K562 (cell line): ENCODE results near the gene IFNGR2. TPM values are rescaled to one million over a fixed set of nuclear protein-coding genes. Genes with fewer than 3 reads are reported as not detected.
"Not testable (repeated sequence)": the region's sequence is repeated elsewhere in the genome, so short reads cannot be mapped to it uniquely, and the experiment has no call there.

ENCODE experiments used
- ATAC-seq: fragments of 200-7000 bp; cut with Tn5 transposase; 3 replicates; pipeline ENCODE4 v1.9.1; 2020; ENCODE audit warnings: moderate library complexity
- BruUV-seq: library from RNA; stranded (reverse); fragments of 400-500 nt; replicated peaks from 2 replicates; lab custom pipeline; 2021; lab: Mats Ljungman, UMichigan
- CTCF ChIA-PET: fragments of 300-600 bp; formaldehyde crosslinking; extraction: SDS; loops from one replicate; lab custom pipeline; 2021; ENCODE audit warnings: low intra/inter-chr PET ratio; lab: Yijun Ruan, JAX
- POLR2A ChIA-PET: fragments of 300-600, 350-650 bp; sonication (Branson Sonifier 250); formaldehyde crosslinking; extraction: SDS; loops from one replicate; lab custom pipeline; 2021; ENCODE audit warnings: antibody characterized with exemption, inconsistent platforms; lab: Yijun Ruan, JAX
- DNase-seq, 4 experiments: peaks; one replicate each; pipeline versions ENCODE4 v3.0.0 to v3.0.0-alpha.2; 2011 to 2018; ENCODE audit warnings: low spot score in 3 of 4, mixed read lengths in 3 of 4; ENCODE audit errors: extremely low read depth in 1 of 4
- FAIRE-seq: peaks from 2 replicates; lab custom pipeline; 2011; peaks lifted over from hg19 to GRCh38; lab: Jason Lieb, UNC
- H2AFZ ChIP-seq: 2 replicates; pipeline ENCODE4 v1.6.0; 2011; ENCODE audit warnings: low read depth, low read length, control low read depth, inconsistent platforms
- H3K27ac ChIP-seq: fragments of 200-600 bp; 3 replicates; pipeline ENCODE4 v1.8.0; 2011; ENCODE audit warnings: low read depth, mild to moderate bottlenecking, control low read depth, inconsistent platforms, low read length, moderate library complexity, mixed read lengths; ENCODE audit errors: extremely low read depth
- H3K27me3 ChIP-seq, 2 experiments: fragments of 300-600 bp in 1 of 2; 2 replicates in 1 of 2; 3 replicates in 1 of 2; pipeline versions ENCODE4 v1.6.0 to v1.8.0; 2011; ENCODE audit warnings: inconsistent platforms in 2 of 2, low read length in 2 of 2, mild to moderate bottlenecking in 1 of 2, mixed read lengths in 1 of 2, moderate library complexity in 1 of 2; ENCODE audit not compliant: control insufficient read depth in 2 of 2, insufficient read depth in 2 of 2
- H3K36me3 ChIP-seq: fragments of 300-600 bp; 3 replicates; pipeline ENCODE4 v1.8.0; 2011; ENCODE audit warnings: mild to moderate bottlenecking, low read length, inconsistent platforms; ENCODE audit not compliant: control insufficient read depth, insufficient read depth
- H3K4me1 ChIP-seq, 2 experiments: fragments of 200-600 bp in 1 of 2; replicated peaks in 1 of 2; 2 replicates in 1 of 2; 3 replicates in 1 of 2; pipeline versions ENCODE4 v1.5.1 to v1.8.0; 2011; ENCODE audit warnings: inconsistent platforms in 2 of 2, low read length in 2 of 2, mild to moderate bottlenecking in 1 of 2, mixed read lengths in 1 of 2, moderate library complexity in 1 of 2; ENCODE audit not compliant: control insufficient read depth in 2 of 2, insufficient read depth in 2 of 2
- H3K4me2 ChIP-seq: 2 replicates; pipeline ENCODE4 v1.6.1; 2011; ENCODE audit warnings: low read length, control low read depth, inconsistent platforms, mixed read lengths; ENCODE audit not compliant: insufficient read depth
- H3K4me3 ChIP-seq: fragments of 200-600 bp; sonication (generic), shearing (Covaris generic); 2 replicates; pipeline ENCODE4 v1.5.1; 2016; ENCODE audit warnings: control low read depth, inconsistent platforms
- H3K79me2 ChIP-seq: fragments of 200-600 bp; 3 replicates; pipeline ENCODE4 v1.8.0; 2011; ENCODE audit warnings: low read length, inconsistent platforms; ENCODE audit not compliant: control insufficient read depth, insufficient read depth
- H3K9ac ChIP-seq, 2 experiments: 2 replicates each; pipeline versions ENCODE4 v1.6.0 to v1.6.1; 2011; ENCODE audit warnings: low read depth in 2 of 2, low read length in 2 of 2, control low read depth in 1 of 2, inconsistent platforms in 1 of 2, mild to moderate bottlenecking in 1 of 2, mixed read lengths in 1 of 2; ENCODE audit not compliant: insufficient read depth in 1 of 2
- H3K9me1 ChIP-seq: one replicate; pipeline ENCODE4 v1.6.0; 2011; ENCODE audit warnings: inconsistent platforms, mild to moderate bottlenecking, low read length, moderate library complexity; ENCODE audit not compliant: control insufficient read depth, insufficient read depth
- H3K9me3 ChIP-seq: replicated peaks from 2 replicates; pipeline ENCODE4 v1.5.1; 2011; ENCODE audit warnings: low read depth, low read length, inconsistent platforms; ENCODE audit not compliant: control insufficient read depth, insufficient read depth
- H4K20me1 ChIP-seq: replicated peaks from 2 replicates; pipeline ENCODE4 v1.6.1; 2011; ENCODE audit warnings: low read length, inconsistent platforms, mixed read lengths; ENCODE audit not compliant: control insufficient read depth, insufficient read depth
- CCAR2 ChIP-seq: fragments of 200-400 bp; formaldehyde crosslinking; IDR thresholded peaks from 2 replicates; pipeline ENCODE4 v1.6.1; 2017; ENCODE audit warnings: mild to moderate bottlenecking, low read depth, low read length
- MAZ ChIP-seq, 2 experiments: fragments of 450-650 bp in 1 of 2; sonication (generic) in 1 of 2; formaldehyde crosslinking; IDR thresholded peaks in 1 of 2; conservative IDR thresholded peaks in 1 of 2; 2 replicates each; pipeline versions ENCODE4 v1.4.0 to v1.5.0; 2020; ENCODE audit warnings: mild to moderate bottlenecking in 1 of 2, missing genetic modification reagents in 1 of 2
- PHTF2 ChIP-seq: fragments of 250-450 bp; sonication (Bioruptor Pico); IDR thresholded peaks from 2 replicates; pipeline ENCODE4 v1.5.0; 2021; ENCODE audit warnings: mild to moderate bottlenecking
- RAD21 ChIP-seq, 2 experiments: fragments of 250-450 bp in 1 of 2; fragments of 450-650 bp in 1 of 2; sonication (Bioruptor Pico) in 1 of 2; formaldehyde crosslinking in 1 of 2; IDR thresholded peaks in 1 of 2; conservative IDR thresholded peaks in 1 of 2; 2 replicates each; pipeline versions ENCODE4 v1.4.0 to v1.8.0; 2020 to 2022; ENCODE audit warnings: mild to moderate bottlenecking in 2 of 2, moderate library complexity in 1 of 2
- RHOXF2B ChIP-seq: fragments of 250-450 bp; sonication (Bioruptor Pico); conservative IDR thresholded peaks from 2 replicates; pipeline ENCODE4 v1.5.1; 2021
- TFE3 ChIP-seq: fragments of 450-650 bp; formaldehyde crosslinking; IDR thresholded peaks from 2 replicates; pipeline ENCODE4 v1.4.0; 2020; ENCODE audit warnings: mild to moderate bottlenecking, mixed read lengths
- ZBTB40 ChIP-seq, 2 experiments: fragments of 450-650 bp in 1 of 2; sonication (generic) in 1 of 2; formaldehyde crosslinking in 1 of 2; IDR thresholded peaks; 2 replicates each; pipeline versions ENCODE4 v1.7.1 to v1.9.0; 2016 to 2022; ENCODE audit warnings: inconsistent platforms in 1 of 2, mild to moderate bottlenecking in 1 of 2, missing genetic modification reagents in 1 of 2
- WGBS: fragments of 100-300 bp; shearing (Covaris generic); methylation state at CpG from one replicate; pipeline ENCODE4 v1.1.6; 2016; ENCODE audit warnings: low coverage, mixed read lengths; ENCODE audit not compliant: insufficient coverage; ENCODE audit errors: missing lambda C conversion rate; 5-methylcytosine and 5-hydroxymethylcytosine counted together
- in situ Hi-C: fragments of 300-500 bp; cut with MboI; formaldehyde crosslinking; loops from 4 replicates; pipeline ENCODE4 v1.15.0; 2018; ENCODE audit warnings: inconsistent platforms, mixed read lengths
- intact Hi-C: fragments of 100-400 bp; cut with micrococcal nuclease; formaldehyde crosslinking; loops from 2 replicates; pipeline ENCODE4 v1.14.2; 2022
- polyA plus RNA-seq, 8 experiments: library from polyadenylated mRNA; depleted of rRNA in 4 of 8; stranded (reverse) in 5 of 8; unstranded in 3 of 8; fragments of >200 nt; fragmentation: Nextera tagmentation in 2 of 8; fragmentation: Illumina TruSeq in 1 of 8; extraction: Ambion mirVana in 2 of 8; extraction: Trizol in 1 of 8; gene quantifications; 2 replicates each; pipeline versions ENCODE4 v1.2.1 to v1.2.3, GENCODE V29; 2011 to 2014; ENCODE audit warnings: inconsistent platforms in 1 of 8, missing spikeins in 1 of 8
- total RNA-seq, 7 experiments: library from RNA; depleted of rRNA in 6 of 7; stranded (reverse); fragments of >200 nt in 6 of 7; fragmentation: Illumina TruSeq in 2 of 7; extraction: Trizol in 2 of 7; gene quantifications; 2 replicates each; pipeline versions ENCODE4 v1.2.1 to v1.2.3, GENCODE V29; 2011 to 2021; ENCODE audit warnings: low replicate concordance in 1 of 7
- TF ChIP-seq, protein P1 (sequence below), 2 experiments: fragments of 250-450 bp in 1 of 2; fragments of 450-650 bp in 1 of 2; sonication (Bioruptor Pico) in 1 of 2; IDR thresholded peaks; 2 replicates each; pipeline versions ENCODE4 v1.6.1 to v1.8.0; 2016 to 2021; ENCODE audit warnings: mild to moderate bottlenecking in 2 of 2, moderate library complexity in 2 of 2, missing compliant biosample characterization in 1 of 2, missing genetic modification characterization in 1 of 2

The IFNGR2 gene
- total and polyA plus RNA-seq, 9 of the 15 experiments (the other 6 are each of a cell fraction or from before 2014, with no cell fraction given) = 6.7 to 58.0 (median 28.5) TPM

DNA sequence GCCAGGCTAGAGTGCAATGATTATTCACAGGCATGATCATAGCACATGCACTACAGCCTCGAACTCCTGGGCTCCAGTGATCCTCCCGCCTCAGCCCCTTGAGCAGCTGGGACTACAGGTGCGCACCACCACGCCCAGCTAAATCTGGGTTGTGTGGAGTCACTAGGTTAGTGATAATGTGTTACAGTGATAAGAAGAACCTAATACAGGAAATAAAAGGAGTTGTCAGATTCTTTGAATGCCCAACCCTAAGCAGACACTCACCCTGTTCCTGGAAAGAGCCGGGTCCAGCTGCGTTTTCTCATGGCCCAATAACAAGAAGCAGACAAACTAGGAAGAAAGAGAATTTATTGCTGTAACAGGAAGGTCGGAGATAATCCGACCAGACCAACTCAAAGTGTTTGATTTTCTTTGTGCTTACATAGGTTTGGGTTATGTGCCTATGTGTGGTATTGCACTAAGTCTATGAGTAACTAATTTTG, 8.8 kb downstream of the IFNGR2 start (continued):
- TF ChIP-seq ZBTB40 (IDR thresholded peaks at IDR 0.05) (no peak), ZBTB40 (CRISPR knock-in tag; IDR thresholded peaks at IDR 0.05) (no peak), PHTF2 (CRISPR knock-in tag) (no peak), RHOXF2B (CRISPR knock-in tag) (no peak), RAD21 (CRISPR knock-in tag; conservative IDR thresholded peaks at IDR 0.05 in 1 of 2, IDR thresholded peaks at IDR 0.05 in 1 of 2) (no peak), TFE3 (CRISPR knock-in tag) (no peak), MAZ (CRISPR knock-in tag; conservative IDR thresholded peaks at IDR 0.05 in 1 of 2, IDR thresholded peaks at IDR 0.05 in 1 of 2) (no peak), CCAR2 (no peak)
- TF ChIP-seq, protein P1, sequence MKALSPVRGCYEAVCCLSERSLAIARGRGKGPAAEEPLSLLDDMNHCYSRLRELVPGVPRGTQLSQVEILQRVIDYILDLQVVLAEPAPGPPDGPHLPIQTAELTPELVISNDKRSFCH (CRISPR knock-in tag; IDR thresholded peaks at IDR 0.05) = no peak
- TF ChIP-seq, protein P1 (tag; IDR thresholded peaks at IDR 0.05) = no peak

- H3K9me1 ChIP-seq, H3K27ac ChIP-seq, H3K9me3 ChIP-seq, CTCF ChIA-PET, H3K4me1 ChIP-seq, BruUV-seq, DNase-seq, intact Hi-C loops, H3K27me3 ChIP-seq, in situ Hi-C loops, H3K4me2 ChIP-seq, ATAC-seq, H4K20me1 ChIP-seq, H3K9ac ChIP-seq, FAIRE-seq, H3K4me3 ChIP-seq, H2AFZ ChIP-seq: not testable (repeated sequence)
- POLR2A ChIA-PET = interaction anchor here (1.3 kb wide), 2 partner anchors 10 to 15 kb away, joined by 3 to 4 read pairs; no protein-coding TSS in a partner anchor
- Histone ChIP-seq H3K79me2 (peaks cover 32% of the 10 kb centered on the region; the same call in 2 of the 3 replicates), H3K36me3 (peaks cover 46% of the 10 kb centered on the region)
- 94% methylated on average over 12 of the region's 12 CpGs for WGBS
Observed at GRCh38 chr21:33412439-33412831, 9.2 kb downstream of the IFNGR2 start.
